OCI-LY1 (cell line): ENCODE measurements around the gene ZFP82.

Experiments
- CTCF ChIP-seq: fragments of 200-600 bp; sonication (generic), shearing (Covaris generic); IDR thresholded peaks from 2 replicates; pipeline ENCODE4 v1.5.1; 2017; ENCODE audit warnings: mild to moderate bottlenecking, antibody characterized with exemption, low read length, moderate library complexity, mixed read lengths
- EZH2 ChIP-seq: fragments of 200-600 bp; sonication (generic), shearing (Covaris generic); IDR thresholded peaks from 2 replicates; pipeline ENCODE4 v1.8.0; 2017; ENCODE audit warnings: borderline replicate concordance, mixed run types, mild to moderate bottlenecking, antibody characterized with exemption, low read length, moderate library complexity, mixed read lengths

GRCh38 chr19:36418287-36419001 is at the start of gene ZFP82:
- no peak for TF ChIP-seq EZH2
- TF ChIP-seq CTCF = no peak
